Measurements from ENCODE around the gene ZNF135.

Gene ZNF135

DNA sequence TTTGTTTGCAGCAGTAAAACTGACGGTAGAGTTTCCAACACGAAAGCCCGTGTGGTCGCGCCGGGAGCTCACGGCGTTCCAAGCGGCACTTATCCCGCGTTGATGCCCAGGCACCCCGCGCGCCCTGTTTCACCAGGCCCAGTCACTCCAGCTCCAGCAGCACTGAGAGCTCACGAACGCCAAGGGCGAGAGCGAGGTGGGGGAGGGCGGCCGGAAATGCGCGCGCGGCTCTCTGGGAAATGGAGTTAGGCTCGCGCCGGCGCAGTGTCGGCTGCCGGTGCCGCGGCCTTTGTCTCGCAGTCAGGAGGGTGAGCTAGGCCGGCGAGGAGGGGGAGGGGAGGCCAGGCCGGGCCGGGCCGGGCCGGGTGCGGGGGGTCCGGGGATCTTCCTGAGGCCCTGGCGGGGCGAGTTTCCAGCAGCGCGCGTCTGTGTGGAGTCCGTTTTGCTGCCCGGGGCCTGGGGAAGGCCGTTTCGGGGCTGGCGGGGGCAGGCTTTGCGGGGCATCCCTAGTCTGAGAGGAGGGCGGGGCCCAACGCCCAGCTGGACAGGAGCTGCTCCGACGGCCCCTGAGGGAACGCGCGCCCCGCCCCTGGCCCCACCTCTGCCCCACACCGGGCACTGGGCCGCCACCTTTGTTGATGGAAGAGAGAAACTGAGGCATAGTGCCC is at the start of gene ZNF135:
ZNF135 (plus strand) TSS at position 280 of the 668 bp plus-strand sequence. CDS start 721 bp downstream, outside the sequence.
- peak; percentile 87 for DNase-seq

DNA sequence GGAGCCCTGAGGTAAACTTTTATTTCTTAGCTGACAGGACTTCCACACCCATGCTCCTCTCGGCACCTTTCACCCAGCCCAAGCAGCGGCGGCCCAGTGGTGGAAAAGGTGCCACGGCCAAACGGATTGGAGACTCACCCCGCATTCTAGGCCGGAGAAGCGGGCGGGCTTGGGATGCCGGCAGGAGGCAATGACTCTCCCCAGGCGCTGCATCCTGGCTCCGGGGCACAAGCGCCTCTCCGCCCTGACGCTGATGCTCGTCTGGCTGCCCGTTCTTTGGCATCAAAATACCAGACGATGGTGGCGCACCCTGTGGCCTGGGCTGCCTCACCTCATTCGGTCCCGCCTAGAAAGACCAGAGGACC is 49.8 kb upstream of the ZNF135 start:
- no peak for DNase-seq

DNA sequence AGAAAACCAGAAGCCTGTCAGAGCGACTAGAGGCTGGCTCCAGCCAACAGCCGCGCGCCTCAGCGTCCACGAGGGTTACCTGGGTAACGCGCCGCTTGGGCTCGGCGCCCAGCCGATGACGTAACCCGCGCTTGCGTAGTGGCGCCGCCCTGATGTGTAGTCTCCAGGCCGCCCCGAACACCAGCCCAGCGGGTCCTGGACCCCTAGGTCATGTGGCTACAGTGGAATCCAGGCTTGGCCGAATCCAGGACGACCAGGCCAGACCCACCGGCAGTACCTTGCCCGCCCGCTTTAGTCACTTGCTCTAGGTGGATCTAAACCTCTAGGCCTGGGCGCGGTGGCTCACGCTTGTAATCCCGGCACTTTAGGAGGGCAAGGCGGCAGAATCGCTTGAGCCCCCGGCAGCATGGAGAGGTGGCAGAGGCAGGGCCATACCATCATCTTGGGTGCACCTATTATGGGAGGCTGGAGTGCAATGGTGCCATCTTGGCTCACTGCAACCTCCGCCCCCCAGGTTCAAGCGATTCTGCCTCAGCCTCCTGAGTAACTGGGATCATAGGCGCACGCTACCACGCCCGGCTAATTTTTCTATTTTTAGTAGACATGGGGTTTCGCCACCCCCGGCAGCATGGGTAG is 49.3 kb upstream of the ZNF135 start:
- DNase-seq: peak; percentile 83

DNA sequence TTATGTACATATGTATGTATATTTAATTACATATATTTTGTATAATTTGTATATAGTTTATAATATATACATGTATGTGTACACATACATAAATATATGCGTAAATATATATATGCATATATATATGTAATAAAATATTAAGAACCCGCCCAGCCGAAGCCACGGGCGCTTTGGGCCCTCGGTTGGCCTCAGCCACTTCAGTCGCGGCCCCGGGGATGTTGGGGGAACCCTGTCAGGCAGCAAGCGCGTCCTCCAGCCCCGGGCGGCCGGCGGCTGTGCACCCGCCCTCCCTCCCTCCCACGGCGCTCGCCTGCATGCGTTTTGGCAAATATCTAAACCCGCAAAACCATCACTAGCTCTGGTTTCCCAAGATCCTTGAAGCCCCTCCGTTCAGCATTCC is 48.6 kb upstream of the ZNF135 start:
- no peak for DNase-seq

DNA sequence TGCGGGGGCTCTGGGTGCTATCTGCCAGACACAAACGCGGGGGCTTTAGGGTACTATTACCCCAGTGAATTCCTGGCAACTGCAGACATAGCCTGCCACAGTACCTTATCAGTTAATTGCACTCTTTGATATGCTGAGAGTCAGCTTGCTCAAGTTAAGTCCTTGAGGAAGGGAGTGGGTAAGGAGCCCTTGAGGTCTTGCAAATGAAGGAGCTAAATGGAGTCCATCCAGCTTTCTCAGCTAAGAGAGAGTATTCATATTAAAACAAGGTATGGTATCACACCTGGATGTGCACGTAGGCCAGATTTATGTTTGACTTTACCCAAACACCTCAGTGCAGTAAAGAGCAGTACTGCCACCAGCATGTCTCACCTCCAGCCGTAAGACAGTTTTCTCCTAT is 44.9 kb upstream of the ZNF135 start:
- DNase-seq: no peak

DNA sequence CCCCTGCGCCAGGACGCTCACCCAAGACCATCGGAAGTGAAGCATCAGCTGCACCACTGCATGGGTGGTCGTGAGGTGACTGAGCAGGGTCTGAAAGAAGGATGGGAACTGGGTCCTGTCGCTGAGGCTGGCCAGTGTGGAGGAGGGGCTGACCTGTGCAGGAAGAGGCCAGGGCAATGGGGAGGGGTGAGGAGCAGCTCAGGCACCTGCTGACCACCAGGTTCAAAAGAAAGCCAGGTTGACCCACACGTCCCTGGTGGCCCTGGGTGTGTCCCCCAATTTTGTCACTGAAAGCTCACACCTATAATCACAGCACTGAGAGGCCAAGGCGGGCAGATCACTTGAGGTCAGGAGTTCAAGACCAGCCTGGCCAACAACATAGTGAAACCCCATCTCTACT is 39.0 kb upstream of the ZNF135 start:
- no peak for DNase-seq

DNA sequence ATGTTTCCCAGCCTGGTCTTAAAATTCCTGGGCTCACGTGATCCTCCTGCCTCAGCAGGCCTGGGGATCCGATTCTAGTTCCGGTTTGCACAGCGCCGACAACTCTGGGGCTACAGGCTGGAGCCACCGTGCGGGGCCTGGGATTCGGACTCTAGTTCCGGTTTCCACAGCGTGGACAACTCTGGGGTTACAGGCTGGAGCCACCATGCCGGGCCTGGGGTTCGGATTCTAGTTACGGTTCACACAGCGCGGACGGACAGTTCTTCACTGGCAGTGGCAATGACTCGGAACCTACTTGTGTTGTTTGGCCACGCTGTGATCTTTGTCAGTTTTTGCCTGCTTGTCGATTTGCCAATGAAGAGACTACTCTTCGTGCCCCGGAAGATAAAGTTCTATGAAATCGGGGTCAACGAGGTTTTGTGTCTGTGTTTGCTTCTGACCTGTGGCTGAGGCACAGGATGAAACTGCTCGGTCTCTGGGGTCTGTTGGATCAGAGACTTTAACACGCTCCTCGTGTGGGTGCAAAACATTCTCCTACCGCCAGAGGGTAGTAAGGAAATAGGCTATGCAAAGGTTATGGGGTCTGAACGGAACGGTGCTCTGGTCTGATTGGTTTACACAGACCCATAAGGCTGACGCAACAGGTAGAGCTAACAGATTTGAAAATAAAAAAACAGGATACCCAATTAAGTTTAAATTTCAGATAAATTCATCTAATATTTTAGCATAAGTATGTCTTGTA is 37.4 kb upstream of the ZNF135 start:
- peak; percentile 21 for DNase-seq

DNA sequence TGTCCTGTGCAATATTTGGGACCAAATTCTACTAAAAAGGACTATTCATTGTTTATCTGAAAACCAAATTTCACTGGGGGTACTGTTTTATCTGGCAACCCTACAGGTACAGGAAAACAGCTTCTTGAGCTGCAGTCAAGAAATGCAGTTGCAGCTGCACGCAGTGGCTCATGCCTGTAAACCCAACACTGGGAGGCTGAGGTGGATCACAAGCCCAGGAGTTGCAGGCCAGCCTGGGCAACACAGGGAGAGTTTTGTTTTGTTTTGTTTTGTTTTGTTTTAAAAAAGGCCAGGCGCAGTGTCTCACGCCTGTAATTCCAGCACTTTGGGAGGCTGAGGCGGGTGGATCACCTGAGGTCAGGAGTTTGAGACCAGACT is 36.8 kb upstream of the ZNF135 start:
- DNase-seq: no peak

DNA sequence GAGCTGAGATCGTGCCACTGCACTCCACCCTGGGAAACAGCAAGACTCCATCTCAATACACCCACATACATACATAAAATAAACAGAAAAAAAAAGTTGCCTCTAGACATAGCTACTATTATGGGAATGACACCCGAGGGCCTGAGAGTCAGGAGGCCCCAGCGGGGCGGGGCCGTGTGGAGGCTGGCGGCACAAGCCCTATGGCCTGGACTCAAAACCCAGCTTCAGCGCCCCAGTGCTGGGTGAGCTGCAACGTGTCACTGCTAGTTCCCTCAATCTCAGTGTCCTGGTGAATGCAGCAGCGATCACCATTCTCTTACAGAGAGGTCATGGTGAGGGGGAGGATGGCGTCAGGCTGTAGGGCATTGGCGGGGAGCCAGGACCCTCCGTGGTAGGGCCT is 34.4 kb upstream of the ZNF135 start:
- DNase-seq: no peak

DNA sequence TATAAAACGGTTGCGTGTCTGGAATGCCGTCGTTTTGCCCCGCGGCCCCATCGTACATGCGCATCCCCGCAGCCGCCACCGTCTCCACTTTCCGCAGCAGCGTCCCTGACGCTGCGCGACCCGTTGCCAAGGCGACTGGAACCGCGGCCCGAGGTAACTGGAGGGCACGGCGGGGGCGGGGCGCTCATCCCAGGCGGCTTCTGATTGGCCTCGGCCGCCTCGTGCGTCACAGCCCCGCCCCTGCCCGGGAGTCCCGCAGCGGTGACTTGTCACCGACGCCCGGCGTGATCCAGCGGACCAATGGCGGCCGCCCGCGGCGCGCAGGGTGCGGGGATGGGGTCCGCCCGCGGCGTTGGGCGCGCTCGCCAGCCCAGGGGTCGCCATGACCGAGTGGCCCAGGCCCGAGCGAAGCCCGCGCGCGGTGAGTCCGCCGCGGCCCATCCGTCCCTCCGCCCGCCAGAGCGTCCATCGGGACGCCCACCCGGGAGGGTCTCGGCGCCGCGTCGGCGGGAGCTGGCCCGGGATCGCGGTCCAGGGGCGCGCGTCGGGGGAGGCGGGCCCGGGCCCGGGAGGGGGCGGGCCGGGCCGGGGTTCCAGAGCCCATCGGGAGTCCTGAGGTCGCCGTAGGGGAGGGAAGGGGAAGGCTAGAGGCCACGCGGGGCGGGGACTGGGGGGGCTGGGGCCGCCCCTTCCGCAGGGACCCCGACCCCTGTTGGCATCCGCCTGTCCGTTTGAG is 25.2 kb upstream of the ZNF135 start, which contains the start of gene ZSCAN1:
ZSCAN1 (plus strand) TSS at position 285 of the 736 bp plus-strand sequence. CDS start 3,812 bp downstream, outside the sequence.
- DNase-seq: peak; percentile 86

DNA sequence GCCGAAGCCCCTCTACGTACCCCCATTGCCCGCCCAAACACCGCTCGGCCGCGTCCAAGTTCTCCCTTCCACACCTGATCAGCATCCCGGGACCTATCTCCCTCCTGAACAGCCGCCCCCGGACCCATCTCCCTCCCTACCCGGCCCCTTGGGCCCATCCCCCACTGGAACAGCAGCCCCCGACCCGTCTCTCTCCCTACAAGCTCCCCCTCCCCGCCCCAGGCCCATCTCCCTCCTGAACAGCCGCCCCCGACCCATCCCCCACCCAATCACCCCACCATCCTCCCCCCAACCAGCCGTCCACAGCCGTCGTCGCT is 24.6 kb upstream of the ZNF135 start:
- DNase-seq: no peak

DNA sequence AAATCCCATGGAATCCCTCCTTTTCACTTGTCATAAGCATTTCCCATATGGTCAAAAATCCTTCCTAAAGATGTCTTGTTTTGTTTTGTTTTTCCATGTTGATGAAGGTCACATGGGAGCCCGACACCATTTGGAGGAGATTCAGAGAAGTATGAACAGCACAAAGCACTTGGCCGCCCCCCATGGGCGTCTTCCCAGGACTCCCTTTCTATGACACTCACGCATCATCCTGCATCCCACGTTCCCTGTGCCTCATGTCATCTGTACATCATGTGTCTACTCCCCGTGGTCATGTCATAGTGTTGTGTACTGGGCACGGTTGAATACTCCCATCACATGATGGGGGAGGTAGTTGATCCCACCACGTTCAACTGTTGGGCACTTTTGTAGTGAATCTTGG is 23.2 kb upstream of the ZNF135 start:
- DNase-seq: no peak

DNA sequence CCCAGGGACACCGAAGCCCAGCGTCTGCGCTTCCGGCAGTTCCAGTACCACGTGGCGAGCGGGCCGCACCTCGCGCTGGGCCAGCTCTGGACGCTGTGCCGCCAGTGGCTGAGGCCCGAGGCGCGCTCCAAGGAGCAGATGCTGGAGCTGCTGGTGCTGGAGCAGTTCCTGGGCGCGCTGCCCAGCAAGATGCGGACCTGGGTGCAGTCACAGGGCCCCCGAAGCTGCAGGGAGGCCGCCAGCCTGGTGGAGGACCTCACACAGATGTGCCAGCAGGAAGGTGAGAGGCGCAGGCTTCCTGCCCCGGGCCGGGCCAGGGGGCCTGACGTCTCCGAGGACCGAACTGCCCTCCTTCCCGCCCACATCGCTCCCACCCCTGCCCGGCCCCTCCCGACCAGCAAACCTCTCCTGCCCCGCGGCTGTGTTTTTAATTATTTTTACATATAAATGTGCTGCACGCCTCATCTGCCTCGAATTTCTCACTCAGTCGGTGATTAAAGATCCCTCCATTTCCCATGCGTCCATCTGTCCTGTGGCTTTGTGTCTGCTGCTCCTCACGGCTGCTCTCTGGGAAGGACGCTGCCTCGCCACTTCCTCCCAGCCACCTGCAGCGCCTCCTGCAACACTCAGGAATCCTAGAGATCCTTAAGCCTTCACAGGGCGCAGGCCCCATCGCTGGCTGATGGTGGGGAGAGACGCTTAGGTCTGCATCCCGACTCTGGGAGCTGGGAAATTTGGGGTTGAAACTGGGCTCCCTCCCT is 21.0 kb upstream of the ZNF135 start:
- no peak for DNase-seq

DNA sequence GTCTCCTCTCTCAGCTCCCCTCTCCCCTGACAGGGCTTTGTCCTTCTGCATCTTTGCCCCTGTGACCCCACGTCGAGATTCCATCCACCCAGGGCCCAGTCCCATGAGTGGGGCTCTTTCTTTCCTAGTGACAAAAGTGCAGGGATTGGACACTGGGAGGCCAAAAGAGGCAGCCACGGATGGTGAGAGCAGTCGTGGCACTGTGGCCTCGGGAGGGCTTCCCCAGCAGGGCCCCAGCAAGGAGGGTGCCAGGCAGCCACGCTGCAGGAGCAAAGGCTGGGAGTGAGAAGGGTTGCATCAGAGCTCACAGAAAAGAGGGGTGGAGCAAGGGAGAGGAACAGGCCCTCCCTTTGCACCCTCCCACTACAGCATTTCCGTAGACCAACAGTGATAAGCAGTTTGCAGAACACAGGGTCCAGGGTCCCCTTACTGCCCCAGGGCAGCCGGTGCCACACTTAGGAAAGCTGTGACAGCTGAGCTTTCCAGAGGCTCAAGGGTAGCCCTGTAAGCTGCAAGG is 20.3 kb upstream of the ZNF135 start:
- DNase-seq: no peak

DNA sequence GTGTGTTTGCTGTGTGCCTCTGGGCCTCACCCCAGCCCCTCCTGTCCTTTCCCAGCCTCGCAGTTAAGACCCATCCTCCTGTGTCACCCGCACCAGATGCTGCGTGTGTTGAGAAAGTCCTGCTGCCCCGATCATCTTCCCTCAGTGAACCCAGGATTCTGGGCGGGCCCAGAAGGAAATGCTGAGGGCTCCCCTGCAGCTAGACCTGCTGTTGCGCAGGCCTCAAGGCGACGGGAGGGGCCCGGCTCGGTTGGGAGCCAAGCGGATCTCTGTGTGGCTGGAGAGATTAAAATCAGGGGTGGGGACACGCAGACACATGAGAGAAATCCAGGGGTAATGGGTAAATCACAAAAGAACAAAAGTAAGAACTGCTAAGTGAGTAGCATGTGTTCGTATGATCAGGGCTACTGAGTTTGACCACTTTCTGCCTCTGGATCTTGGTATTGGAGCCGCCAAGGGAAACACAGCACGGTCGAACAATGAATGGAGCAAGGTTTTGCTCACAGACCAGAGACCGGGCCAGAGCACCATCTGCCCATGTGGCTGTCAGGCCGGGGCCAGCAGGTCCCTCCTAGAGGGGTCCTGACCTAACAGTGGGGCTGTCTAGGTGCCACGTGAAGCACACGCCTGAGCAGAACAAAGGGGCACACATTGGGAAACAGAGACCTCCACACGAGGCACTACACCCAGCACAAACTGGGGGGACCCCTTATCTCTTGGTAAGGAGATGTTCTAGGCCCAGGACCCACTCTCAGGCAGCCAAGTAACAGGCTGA is 18.1 kb upstream of the ZNF135 start:
- DNase-seq: no peak

DNA sequence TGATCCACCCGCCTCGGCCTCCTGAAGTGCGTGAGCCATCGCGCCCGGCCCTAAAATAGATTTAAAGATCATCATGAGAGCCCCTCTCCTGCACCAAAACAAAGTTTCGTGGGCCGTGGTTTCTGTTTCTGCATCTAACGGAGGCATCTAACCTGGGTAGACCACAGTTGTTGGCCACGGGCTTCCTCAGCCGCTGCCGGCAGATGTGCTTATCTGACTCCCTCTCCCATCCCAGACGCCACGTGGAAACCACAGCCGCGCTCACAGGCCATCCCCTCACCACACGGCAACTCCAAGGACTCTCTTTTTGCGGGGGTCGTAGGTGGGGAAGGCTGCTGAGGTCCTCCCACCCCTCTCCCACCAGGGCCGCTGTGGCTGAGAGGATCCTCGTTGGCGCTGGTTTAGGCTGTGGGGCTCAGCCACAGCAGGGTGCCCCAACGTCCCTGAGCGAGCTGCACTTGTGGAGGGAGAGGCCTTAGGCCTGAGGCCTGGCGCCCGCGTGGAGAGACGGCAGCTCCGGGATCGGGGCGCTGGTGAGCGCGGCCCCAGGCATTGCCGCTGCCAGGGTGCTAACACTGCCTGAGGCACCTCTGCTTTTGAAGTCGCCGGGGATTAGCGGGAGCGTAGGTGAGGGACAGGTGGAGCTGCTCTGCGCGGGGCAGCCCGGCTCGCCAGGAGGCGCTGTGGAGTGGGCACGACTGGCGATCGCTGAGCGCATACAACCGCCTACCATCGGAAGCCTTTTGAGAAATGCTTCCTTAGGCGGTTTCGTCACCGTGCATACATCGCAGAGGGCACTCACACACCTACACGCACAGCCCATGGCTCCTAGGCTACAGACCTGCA is 16.4 kb upstream of the ZNF135 start:
- DNase-seq: no peak

DNA sequence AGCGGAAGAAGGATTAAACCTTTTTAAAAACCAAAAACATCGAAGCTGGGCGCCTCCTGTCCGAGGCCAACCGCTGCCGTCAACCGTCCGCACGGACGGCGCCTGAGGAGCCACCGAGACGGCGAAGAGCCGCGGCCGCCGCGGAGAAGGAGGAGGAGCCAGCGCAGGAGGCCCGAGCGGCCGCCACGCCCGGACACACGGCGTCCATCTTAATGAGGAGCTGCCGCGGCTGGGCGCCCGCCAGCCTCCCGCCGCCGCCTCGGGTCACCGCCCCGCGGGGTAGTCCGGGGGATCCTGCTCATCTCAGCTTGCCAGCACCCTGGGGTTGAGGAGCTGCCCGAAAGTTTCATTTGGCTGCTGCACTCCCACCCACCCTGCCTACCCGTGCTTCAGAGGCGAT is 14.7 kb upstream of the ZNF135 start:
- DNase-seq: no peak

DNA sequence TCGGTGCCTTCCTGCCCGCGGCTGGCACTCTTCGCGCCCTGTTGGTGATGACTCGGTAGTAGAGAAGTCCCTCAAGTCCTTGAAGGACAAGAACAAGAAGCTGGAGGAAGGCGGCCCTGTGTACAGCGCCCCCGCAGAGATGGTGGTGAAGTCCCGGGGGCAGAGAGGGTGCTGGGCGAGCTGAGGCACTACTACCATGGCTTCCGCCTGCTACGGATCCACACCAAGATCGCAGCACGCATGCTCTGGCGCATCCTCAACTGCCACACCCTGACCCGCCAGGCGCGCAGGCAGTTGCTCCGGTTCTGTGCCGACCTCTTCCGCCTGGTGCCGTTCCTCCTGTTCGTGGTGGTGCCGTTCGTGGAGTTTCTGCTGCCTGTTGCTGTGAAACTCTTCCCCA is 14.2 kb upstream of the ZNF135 start:
- DNase-seq: no peak

DNA sequence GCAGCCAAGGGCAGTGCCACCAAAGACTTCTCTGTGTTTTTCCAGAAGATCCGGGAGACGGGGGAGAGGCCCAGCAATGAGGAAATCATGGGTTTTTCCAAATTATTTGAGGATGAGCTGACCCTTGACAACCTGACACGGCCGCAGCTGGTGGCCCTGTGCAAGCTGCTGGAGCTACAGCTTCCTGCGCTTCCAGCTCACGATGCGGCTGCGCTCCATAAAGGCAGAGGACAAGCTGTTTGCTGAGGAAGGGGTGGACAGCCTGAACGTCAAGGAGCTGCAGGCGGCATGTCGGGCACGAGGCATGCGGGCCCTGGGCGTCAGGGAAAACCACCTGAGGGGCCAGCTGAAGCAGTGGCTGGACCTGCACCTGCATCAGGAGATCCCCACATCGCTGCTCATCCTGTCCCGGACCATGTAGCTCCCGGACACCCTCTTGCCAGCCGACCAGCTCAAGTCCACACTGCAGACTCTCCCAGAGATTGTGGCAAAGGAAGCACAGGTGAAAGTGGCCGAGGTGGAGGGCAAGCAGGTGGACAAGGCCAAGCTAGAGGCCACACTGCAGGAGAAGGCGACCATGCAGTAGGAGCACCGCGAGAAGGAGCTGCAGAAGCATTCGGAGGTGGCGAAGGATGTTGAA is 13.6 kb upstream of the ZNF135 start:
- no peak for DNase-seq

DNA sequence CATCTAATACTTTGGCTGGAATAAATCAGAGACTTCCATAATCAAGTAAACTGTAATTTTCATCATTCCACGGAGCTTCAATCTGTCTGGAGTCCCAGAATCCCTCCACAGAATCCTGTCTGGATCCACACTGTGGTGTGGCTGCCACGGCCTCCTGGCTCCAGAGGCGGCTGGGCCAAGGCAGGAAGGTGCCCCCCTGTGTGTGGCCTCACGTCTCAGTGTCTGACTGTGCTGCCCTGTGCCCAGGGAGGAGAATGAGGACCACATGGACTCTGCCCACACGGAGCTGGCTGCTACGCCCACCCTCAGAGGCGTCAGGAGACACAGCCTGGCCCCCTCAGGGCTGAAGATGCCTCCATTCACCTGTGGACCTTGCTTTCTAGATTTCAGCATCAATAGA is 12.2 kb upstream of the ZNF135 start:
- DNase-seq: no peak
